Measurements from ENCODE around the gene ENGASE. TPM values are rescaled to one million over a fixed set of nuclear protein-coding genes. Genes with fewer than 3 reads are reported as not detected.

ENGASE gene
- polyA plus RNA-seq, 1 of the 3 experiments (the other 2 are of a cell fraction), result 30.1 TPM

GRCh38 chr17:79133985-79134384 is 59.4 kb downstream of the ENGASE start:
- H3K9me2 ChIP-seq, result no peaks in the 10 kb centered on the region
- WGBS (ENCODE audit: low lambda C conversion rate), result 42% methylated on average over 7 of the region's 7 CpGs
- no peak overlapping the region for H3K4me3 ChIP-seq (ENCODE audit: low read depth in 2 of 2, low read length in 1 of 2)
- no peaks in the 10 kb centered on the region for H3K36me3 ChIP-seq (replicated peaks in 1 of 2; ENCODE audit: control insufficient read depth in 1 of 2, insufficient read depth in 2 of 2, low read length in 1 of 2)
- H3K4me1 ChIP-seq (ENCODE audit: control insufficient read depth in 1 of 2, insufficient read depth in 2 of 2, low read depth in 1 of 2, low read length in 1 of 2), result peaks cover 0 to 20% of the 10 kb centered on the region in 2 experiments; a peak in 1 of 4 replicates
- H2AFZ ChIP-seq (ENCODE audit: low read depth), result no peak overlapping the region
- TF ChIP-seq SIN3A (IDR thresholded peaks at IDR 0.05; ENCODE audit: borderline replicate concordance, low read depth, low read length) (no peak), RAD21 (IDR thresholded peaks at IDR 0.05; ENCODE audit: low read length) (no peak), MXI1 (IDR thresholded peaks at IDR 0.05; ENCODE audit: low read depth, low read length) (no peak), USF2 (IDR thresholded peaks at IDR 0.05; ENCODE audit: borderline replicate concordance, low read depth, low read length) (no peak), POLR2AphosphoS5 (IDR thresholded peaks at IDR 0.05; ENCODE audit: low read depth, low read length) (no peak), MAX (IDR thresholded peaks at IDR 0.05; ENCODE audit: low read depth) (no peak), GATA2 (CRISPR knock-in tag; IDR thresholded peaks at IDR 0.05) (no peak), TCF12 (IDR thresholded peaks at IDR 0.05) (no peak), TAF1 (IDR thresholded peaks at IDR 0.05; ENCODE audit: borderline replicate concordance, low read depth, low read length) (no peak), CTCF (IDR thresholded peaks at IDR 0.05) (no peak), IRF3 (IDR thresholded peaks at IDR 0.05; ENCODE audit: low read depth, low read length) (no peak), RCOR1 (IDR thresholded peaks at IDR 0.05; ENCODE audit: low read length) (no peak)
- H3K9me3 ChIP-seq, result no peaks in the 10 kb centered on the region
- no peak overlapping the region for H3K9ac ChIP-seq
- no peak for DNase-seq
- H3K27ac ChIP-seq (ENCODE audit: low read depth in 2 of 2, low read length in 1 of 2), result no peak overlapping the region
- H3F3A ChIP-seq (replicated peaks; ENCODE audit: insufficient read depth), result no peaks in the 10 kb centered on the region
- CTCF ChIA-PET, result interaction anchor here (0.7 to 3.9 kb wide), 11 partner anchors 21 to 259 kb away, joined by 3 to 22 read pairs (median 6); no protein-coding TSS in a partner anchor
- H3K4me2 ChIP-seq, result no peak overlapping the region
- peaks cover 51% of the 10 kb centered on the region for H3K27me3 ChIP-seq (ENCODE audit: insufficient read depth)
- POLR2A ChIA-PET, result no interaction called here
- no peaks in the 10 kb centered on the region for H3K79me2 ChIP-seq (ENCODE audit: insufficient read depth)
- H4K20me1 ChIP-seq (ENCODE audit: insufficient read depth), result no peaks in the 10 kb centered on the region; the same call in 1 of the 2 replicates

GRCh38 chr17:79135011-79135410 is 60.4 kb downstream of the ENGASE start:
- Histone ChIP-seq H3K36me3 (replicated peaks in 1 of 2; ENCODE audit: control insufficient read depth in 1 of 2, insufficient read depth in 2 of 2, low read length in 1 of 2) (no peaks in the 10 kb centered on the region), H2AFZ (ENCODE audit: low read depth) (no peak overlapping the region), H3K4me2 (no peak overlapping the region), H3F3A (replicated peaks; ENCODE audit: insufficient read depth) (no peaks in the 10 kb centered on the region), H3K4me3 (ENCODE audit: low read depth in 2 of 2, low read length in 1 of 2) (no peak overlapping the region), H3K4me1 (ENCODE audit: control insufficient read depth in 1 of 2, insufficient read depth in 2 of 2, low read depth in 1 of 2, low read length in 1 of 2) (peaks cover 0 to 23% of the 10 kb centered on the region in 2 experiments; a peak in 1 of 4 replicates), H4K20me1 (ENCODE audit: insufficient read depth) (no peaks in the 10 kb centered on the region), H3K79me2 (ENCODE audit: insufficient read depth) (no peaks in the 10 kb centered on the region), H3K27ac (ENCODE audit: low read depth in 2 of 2, low read length in 1 of 2) (no peak overlapping the region), H3K9me2 (no peaks in the 10 kb centered on the region), H3K9me3 (no peaks in the 10 kb centered on the region), H3K27me3 (ENCODE audit: insufficient read depth) (peaks cover 42% of the 10 kb centered on the region), H3K9ac (no peak overlapping the region)
- WGBS (ENCODE audit: low lambda C conversion rate), result 65% methylated on average over 8 of the region's 9 CpGs
- ChIA-PET POLR2A (no interaction called here), CTCF (interaction anchor here (0.9 to 3.9 kb wide), 3 partner anchors 24 to 53 kb away, joined by 3 to 22 read pairs (median 5); no protein-coding TSS in a partner anchor)
- no peak for DNase-seq
- no peak for TF ChIP-seq EZH2phosphoT487 (IDR thresholded peaks at IDR 0.05; ENCODE audit: borderline replicate concordance, low read depth)
- no peak for TF ChIP-seq MXI1 (IDR thresholded peaks at IDR 0.05; ENCODE audit: low read depth, low read length)
- no peak for TF ChIP-seq POLR2AphosphoS5 (IDR thresholded peaks at IDR 0.05; ENCODE audit: low read depth, low read length)
- no peak for TF ChIP-seq USF2 (IDR thresholded peaks at IDR 0.05; ENCODE audit: borderline replicate concordance, low read depth, low read length)
- no peak for TF ChIP-seq CTCF (IDR thresholded peaks at IDR 0.05)
- no peak for TF ChIP-seq YY1 (IDR thresholded peaks at IDR 0.05; ENCODE audit: low read depth)
- TF ChIP-seq EP300 (IDR thresholded peaks at IDR 0.05; ENCODE audit: borderline replicate concordance in 1 of 2, low read depth in 1 of 2, low read length in 1 of 2), result no peak
- TF ChIP-seq ZBTB33 (IDR thresholded peaks at IDR 0.05; ENCODE audit: borderline replicate concordance, low read depth), result no peak
- TF ChIP-seq GATA2 (CRISPR knock-in tag; IDR thresholded peaks at IDR 0.05), result no peak
